ENCODE data around the gene TFF1.

GRCh38 chr21:42316891-42317290 lies 49.4 kb downstream of the TFF1 start:
- TF ChIP-seq, protein P1, sequence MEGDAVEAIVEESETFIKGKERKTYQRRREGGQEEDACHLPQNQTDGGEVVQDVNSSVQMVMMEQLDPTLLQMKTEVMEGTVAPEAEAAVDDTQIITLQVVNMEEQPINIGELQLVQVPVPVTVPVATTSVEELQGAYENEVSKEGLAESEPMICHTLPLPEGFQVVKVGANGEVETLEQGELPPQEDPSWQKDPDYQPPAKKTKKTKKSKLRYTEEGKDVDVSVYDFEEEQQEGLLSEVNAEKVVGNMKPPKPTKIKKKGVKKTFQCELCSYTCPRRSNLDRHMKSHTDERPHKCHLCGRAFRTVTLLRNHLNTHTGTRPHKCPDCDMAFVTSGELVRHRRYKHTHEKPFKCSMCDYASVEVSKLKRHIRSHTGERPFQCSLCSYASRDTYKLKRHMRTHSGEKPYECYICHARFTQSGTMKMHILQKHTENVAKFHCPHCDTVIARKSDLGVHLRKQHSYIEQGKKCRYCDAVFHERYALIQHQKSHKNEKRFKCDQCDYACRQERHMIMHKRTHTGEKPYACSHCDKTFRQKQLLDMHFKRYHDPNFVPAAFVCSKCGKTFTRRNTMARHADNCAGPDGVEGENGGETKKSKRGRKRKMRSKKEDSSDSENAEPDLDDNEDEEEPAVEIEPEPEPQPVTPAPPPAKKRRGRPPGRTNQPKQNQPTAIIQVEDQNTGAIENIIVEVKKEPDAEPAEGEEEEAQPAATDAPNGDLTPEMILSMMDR (conservative IDR thresholded peaks at IDR 0.05 in 1 of 2, IDR thresholded peaks at IDR 0.05 in 1 of 2; ENCODE audit: extremely low read depth in 1 of 2, insufficient read depth in 1 of 2, low read depth in 1 of 2, low read length in 2 of 2) = no peak
- no peak for TF ChIP-seq EZH2 (IDR thresholded peaks at IDR 0.05; ENCODE audit: borderline replicate concordance, low read length)

All from mammary epithelial cell (primary cell).